Mucosa of stomach (tissue), 1 donor: ENCODE measurements around the gene FUBP3.

Experiments
- H3K27me3 ChIP-seq: one replicate; pipeline ENCODE4 v1.7.0; 2013; ENCODE audit warnings: mild to moderate bottlenecking, low read length; ENCODE audit not compliant: control insufficient read depth, insufficient read depth
- H3K36me3 ChIP-seq: one replicate; pipeline ENCODE4 v1.7.0; 2013; ENCODE audit warnings: low read length; ENCODE audit not compliant: control insufficient read depth, insufficient read depth
- H3K4me1 ChIP-seq: one replicate; pipeline ENCODE4 v1.7.0; 2013; ENCODE audit warnings: mild to moderate bottlenecking, low read length; ENCODE audit not compliant: control insufficient read depth, insufficient read depth
- H3K4me3 ChIP-seq: one replicate; pipeline ENCODE4 v1.7.0; 2013; ENCODE audit warnings: low read length
- H3K9ac ChIP-seq: one replicate; pipeline ENCODE4 v1.7.0; 2013; ENCODE audit warnings: mild to moderate bottlenecking, low read length, moderate library complexity
- H3K9me3 ChIP-seq: one replicate; pipeline ENCODE4 v1.7.0; 2013; ENCODE audit warnings: mild to moderate bottlenecking, low read length, moderate library complexity; ENCODE audit not compliant: control insufficient read depth
- donor health status: Pancreatic carcinoma.

The FUBP3 gene

GRCh38 chr9:130616451-130616850 lies 37.1 kb downstream of the FUBP3 start:
- Histone ChIP-seq H3K4me3 (no peak overlapping the region), H3K27me3 (no peaks in the 10 kb centered on the region), H3K36me3 (peaks cover 15% of the 10 kb centered on the region), H3K4me1 (no peaks in the 10 kb centered on the region), H3K9me3 (no peaks in the 10 kb centered on the region), H3K9ac (no peak overlapping the region)

GRCh38 chr9:130623466-130623865 lies 44.1 kb downstream of the FUBP3 start:
- H3K9me3 ChIP-seq: no peaks in the 10 kb centered on the region
- no peaks in the 10 kb centered on the region for H3K27me3 ChIP-seq
- peaks cover 8% of the 10 kb centered on the region for H3K36me3 ChIP-seq
- H3K9ac ChIP-seq: no peak overlapping the region
- no peaks in the 10 kb centered on the region for H3K4me1 ChIP-seq
- no peak overlapping the region for H3K4me3 ChIP-seq

- Histone ChIP-seq H3K4me3 (no peak overlapping the region), H3K36me3 (peaks cover 8% of the 10 kb centered on the region), H3K4me1 (no peaks in the 10 kb centered on the region), H3K9ac (no peak overlapping the region), H3K27me3 (no peaks in the 10 kb centered on the region), H3K9me3 (no peaks in the 10 kb centered on the region)
These were observed 44.8 kb downstream of the FUBP3 start for GRCh38 chr9:130624154-130624553.

- Histone ChIP-seq H3K27me3 (no peaks in the 10 kb centered on the region), H3K4me1 (no peaks in the 10 kb centered on the region), H3K9me3 (no peaks in the 10 kb centered on the region), H3K4me3 (no peak overlapping the region), H3K36me3 (peaks cover 5% of the 10 kb centered on the region), H3K9ac (no peak overlapping the region)
These were observed 47.0 kb downstream of the FUBP3 start for GRCh38 chr9:130626249-130626996.

GRCh38 chr9:130627051-130627450 lies 47.7 kb downstream of the FUBP3 start:
- no peak overlapping the region for H3K9ac ChIP-seq
- no peaks in the 10 kb centered on the region for H3K4me1 ChIP-seq
- peaks cover 10% of the 10 kb centered on the region for H3K36me3 ChIP-seq
- no peaks in the 10 kb centered on the region for H3K9me3 ChIP-seq
- H3K27me3 ChIP-seq: no peaks in the 10 kb centered on the region
- H3K4me3 ChIP-seq: no peak overlapping the region

- Histone ChIP-seq H3K9ac (no peak overlapping the region), H3K4me3 (no peak overlapping the region), H3K36me3 (peaks cover 10% of the 10 kb centered on the region), H3K9me3 (no peaks in the 10 kb centered on the region), H3K27me3 (no peaks in the 10 kb centered on the region), H3K4me1 (no peaks in the 10 kb centered on the region)
These were observed 48.8 kb downstream of the FUBP3 start for GRCh38 chr9:130627896-130628792.

GRCh38 chr9:130629443-130630070 lies 50.2 kb downstream of the FUBP3 start:
- Histone ChIP-seq H3K9me3 (no peaks in the 10 kb centered on the region), H3K27me3 (no peaks in the 10 kb centered on the region), H3K36me3 (peaks cover 17% of the 10 kb centered on the region), H3K4me1 (no peaks in the 10 kb centered on the region), H3K9ac (no peak overlapping the region), H3K4me3 (no peak overlapping the region)

- Histone ChIP-seq H3K27me3 (no peaks in the 10 kb centered on the region), H3K4me3 (no peak overlapping the region), H3K36me3 (peaks cover 22% of the 10 kb centered on the region), H3K9ac (no peak overlapping the region), H3K4me1 (no peaks in the 10 kb centered on the region), H3K9me3 (no peaks in the 10 kb centered on the region)
These were observed 50.7 kb downstream of the FUBP3 start for GRCh38 chr9:130630071-130630450.

GRCh38 chr9:130630506-130631330 lies 51.3 kb downstream of the FUBP3 start:
- Histone ChIP-seq H3K9me3 (no peaks in the 10 kb centered on the region), H3K4me1 (no peaks in the 10 kb centered on the region), H3K27me3 (no peaks in the 10 kb centered on the region), H3K9ac (no peak overlapping the region), H3K36me3 (peaks cover 22% of the 10 kb centered on the region), H3K4me3 (no peak overlapping the region)

GRCh38 chr9:130631331-130632080 lies 52.1 kb downstream of the FUBP3 start:
- Histone ChIP-seq H3K9ac (no peak overlapping the region), H3K27me3 (no peaks in the 10 kb centered on the region), H3K4me3 (no peak overlapping the region), H3K36me3 (peaks cover 22% of the 10 kb centered on the region), H3K9me3 (no peaks in the 10 kb centered on the region), H3K4me1 (no peaks in the 10 kb centered on the region)

GRCh38 chr9:130632081-130632710 lies 52.8 kb downstream of the FUBP3 start:
- Histone ChIP-seq H3K9me3 (no peaks in the 10 kb centered on the region), H3K27me3 (no peaks in the 10 kb centered on the region), H3K9ac (no peak overlapping the region), H3K36me3 (peaks cover 22% of the 10 kb centered on the region), H3K4me1 (no peaks in the 10 kb centered on the region), H3K4me3 (no peak overlapping the region)
